OCI-LY1 (cell line): ENCODE data around the gene UPF1.

ENCODE experiments used
- EZH2 ChIP-seq: fragments of 200-600 bp; sonication (generic), shearing (Covaris generic); IDR thresholded peaks from 2 replicates; pipeline ENCODE4 v1.8.0; 2017; ENCODE audit warnings: borderline replicate concordance, mixed run types, mild to moderate bottlenecking, antibody characterized with exemption, low read length, moderate library complexity, mixed read lengths
- TF ChIP-seq, protein P1 (sequence below): fragments of 200-600 bp; sonication (generic), shearing (Covaris generic); IDR thresholded peaks from 2 replicates; pipeline ENCODE4 v1.5.1; 2017; ENCODE audit warnings: mild to moderate bottlenecking, antibody characterized with exemption, low read length, moderate library complexity, mixed read lengths

DNA sequence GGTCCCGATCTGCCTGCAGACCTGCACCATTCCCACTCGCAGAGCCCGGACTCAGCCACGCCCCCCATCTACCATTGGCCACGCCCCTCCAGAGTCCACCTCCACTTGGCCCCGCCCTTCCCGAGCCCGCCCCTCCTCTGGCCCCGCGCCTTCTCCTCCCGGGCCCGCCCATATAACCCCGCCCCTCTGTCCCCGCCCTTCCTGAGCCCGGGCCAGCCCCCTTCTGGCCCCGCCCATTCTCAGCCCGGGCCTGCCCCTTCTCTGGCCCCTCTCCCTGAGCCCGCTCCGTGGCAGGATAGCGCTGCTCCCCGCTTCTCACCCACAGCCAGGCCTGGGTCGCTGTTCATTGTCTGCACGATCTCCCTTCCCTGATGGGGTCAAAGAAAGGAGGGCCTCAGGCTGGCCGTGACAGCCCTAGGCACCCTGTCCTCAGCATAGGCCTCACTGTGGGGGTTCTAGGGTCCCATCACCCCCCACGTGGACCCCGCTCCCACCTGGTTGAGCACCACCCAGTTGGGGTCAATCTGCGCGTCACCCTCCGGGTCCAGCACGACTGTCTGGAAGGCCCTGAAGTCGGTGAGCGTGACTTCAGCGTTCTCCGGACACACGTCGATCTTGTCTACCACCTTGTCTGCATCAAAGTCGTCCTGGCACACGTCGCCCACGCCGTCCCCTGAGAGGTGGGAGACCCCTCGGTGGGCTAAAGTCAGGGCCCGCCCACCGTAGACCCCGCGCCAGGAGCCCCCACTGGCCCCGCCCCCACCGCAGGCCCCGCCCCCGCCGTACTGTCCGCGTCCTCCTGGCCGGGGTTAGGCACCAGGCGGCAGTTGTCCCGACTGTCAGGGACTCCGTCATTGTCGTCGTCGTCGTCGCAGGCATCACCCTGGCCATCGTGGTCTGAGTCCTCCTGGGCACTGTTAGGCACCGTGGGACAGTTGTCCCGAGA, 46.3 kb upstream of the UPF1 start:
- TF ChIP-seq, protein P1, sequence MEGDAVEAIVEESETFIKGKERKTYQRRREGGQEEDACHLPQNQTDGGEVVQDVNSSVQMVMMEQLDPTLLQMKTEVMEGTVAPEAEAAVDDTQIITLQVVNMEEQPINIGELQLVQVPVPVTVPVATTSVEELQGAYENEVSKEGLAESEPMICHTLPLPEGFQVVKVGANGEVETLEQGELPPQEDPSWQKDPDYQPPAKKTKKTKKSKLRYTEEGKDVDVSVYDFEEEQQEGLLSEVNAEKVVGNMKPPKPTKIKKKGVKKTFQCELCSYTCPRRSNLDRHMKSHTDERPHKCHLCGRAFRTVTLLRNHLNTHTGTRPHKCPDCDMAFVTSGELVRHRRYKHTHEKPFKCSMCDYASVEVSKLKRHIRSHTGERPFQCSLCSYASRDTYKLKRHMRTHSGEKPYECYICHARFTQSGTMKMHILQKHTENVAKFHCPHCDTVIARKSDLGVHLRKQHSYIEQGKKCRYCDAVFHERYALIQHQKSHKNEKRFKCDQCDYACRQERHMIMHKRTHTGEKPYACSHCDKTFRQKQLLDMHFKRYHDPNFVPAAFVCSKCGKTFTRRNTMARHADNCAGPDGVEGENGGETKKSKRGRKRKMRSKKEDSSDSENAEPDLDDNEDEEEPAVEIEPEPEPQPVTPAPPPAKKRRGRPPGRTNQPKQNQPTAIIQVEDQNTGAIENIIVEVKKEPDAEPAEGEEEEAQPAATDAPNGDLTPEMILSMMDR, result no peak
- TF ChIP-seq EZH2, result no peak
